Measurements from ENCODE around the gene SERPINB3.
"Not testable (repeated sequence)": the region's sequence is repeated elsewhere in the genome, so short reads cannot be mapped to it uniquely, and the experiment has no call there.

Gene SERPINB3

DNA sequence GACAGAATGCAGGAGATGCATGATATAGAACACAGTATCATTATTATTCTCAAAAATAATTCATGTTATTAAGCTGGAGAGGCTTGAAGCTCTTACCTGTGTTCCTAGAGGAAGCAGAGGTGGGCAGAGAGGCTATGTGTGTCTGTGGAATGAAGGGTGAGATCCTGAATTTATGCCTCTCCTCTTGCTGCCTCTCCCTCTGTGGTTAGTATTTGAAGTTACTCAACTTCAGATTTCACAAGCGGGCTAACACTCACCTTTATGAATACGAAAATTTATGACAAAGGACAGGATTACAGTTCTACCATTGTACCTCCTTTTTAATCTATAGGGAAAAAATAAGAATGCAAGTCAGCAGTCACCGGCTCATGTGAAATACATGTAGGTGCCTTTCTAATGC, at the start of gene SERPINB3:
Gene SERPINB3 (minus strand): TSS at position 144 of the 400 bp plus-strand sequence. CDS start 677 bp downstream, outside the sequence.
- not testable (repeated sequence) for H3K27me3 ChIP-seq (ENCODE audit: insufficient read depth, low read length); H3K4me3 ChIP-seq (ENCODE audit: low read length); H3K9me3 ChIP-seq (ENCODE audit: insufficient read depth, low read depth, low read length); H3K27ac ChIP-seq (ENCODE audit: low read length); H3K9ac ChIP-seq (ENCODE audit: low read depth, low read length); H3K4me1 ChIP-seq (ENCODE audit: insufficient read depth, low read length); H3K36me3 ChIP-seq (ENCODE audit: insufficient read depth, low read depth, low read length)

DNA sequence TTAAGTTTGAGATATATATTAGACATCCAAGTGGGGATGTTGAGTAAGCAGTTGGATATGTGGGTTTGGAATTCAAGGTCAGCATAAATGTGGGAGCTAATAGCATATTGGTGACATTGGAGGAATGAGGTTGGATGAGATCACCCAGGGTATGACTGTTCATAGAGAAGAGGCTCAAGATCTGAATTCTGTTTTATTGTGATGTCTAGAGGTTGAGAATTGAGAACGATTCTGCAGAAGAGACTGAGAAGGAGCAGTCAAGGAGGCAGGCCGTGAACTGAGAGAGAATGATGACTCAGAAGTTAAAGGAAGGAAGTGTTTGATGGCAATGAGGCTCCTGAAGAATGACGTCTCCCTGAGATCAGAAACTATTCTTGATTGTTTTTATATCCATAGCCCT, 47.0 kb upstream of the SERPINB3 start:
- H3K36me3 ChIP-seq (ENCODE audit: insufficient read depth, low read depth, low read length), result no peaks in the 10 kb centered on the region

DNA sequence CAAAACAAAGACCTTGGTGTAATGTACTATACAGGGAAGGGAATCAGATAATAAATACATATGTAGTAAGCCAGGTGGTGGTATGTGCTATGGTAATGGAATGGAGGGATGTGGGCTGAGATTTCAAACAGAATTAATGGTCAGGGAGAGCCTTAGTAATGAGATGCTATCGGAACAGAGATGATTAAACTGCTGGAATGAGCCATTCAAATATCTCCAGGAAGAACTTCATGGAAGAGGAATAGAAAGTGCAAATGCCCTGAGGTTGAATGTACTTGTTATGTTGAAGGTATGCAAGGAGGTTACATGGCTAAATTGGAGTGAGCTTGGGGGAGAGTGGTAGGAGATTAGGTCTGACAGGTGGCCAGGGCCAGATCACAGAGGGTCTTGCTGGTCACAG, 46.1 kb upstream of the SERPINB3 start:
- no peak overlapping the region for H3K9ac ChIP-seq (ENCODE audit: low read depth, low read length)
- no peaks in the 10 kb centered on the region for H3K27me3 ChIP-seq (ENCODE audit: insufficient read depth, low read length)
- H3K27ac ChIP-seq (ENCODE audit: low read length), result no peak overlapping the region
- no peaks in the 10 kb centered on the region for H3K36me3 ChIP-seq (ENCODE audit: insufficient read depth, low read depth, low read length)
- H3K4me1 ChIP-seq (ENCODE audit: insufficient read depth, low read length), result no peaks in the 10 kb centered on the region
- H3K4me3 ChIP-seq (ENCODE audit: low read length), result no peak overlapping the region
- peaks cover 2% of the 10 kb centered on the region for H3K9me3 ChIP-seq (ENCODE audit: insufficient read depth, low read depth, low read length)

More for the DNA sequence above, 47.0 kb upstream of the SERPINB3 start:
- Histone ChIP-seq H3K4me1 (ENCODE audit: insufficient read depth, low read length) (no peaks in the 10 kb centered on the region), H3K4me3 (ENCODE audit: low read length) (no peak overlapping the region), H3K9me3 (ENCODE audit: insufficient read depth, low read depth, low read length) (peaks cover 10% of the 10 kb centered on the region), H3K27me3 (ENCODE audit: insufficient read depth, low read length) (no peaks in the 10 kb centered on the region), H3K9ac (ENCODE audit: low read depth, low read length) (no peak overlapping the region), H3K27ac (ENCODE audit: low read length) (no peak overlapping the region)

DNA sequence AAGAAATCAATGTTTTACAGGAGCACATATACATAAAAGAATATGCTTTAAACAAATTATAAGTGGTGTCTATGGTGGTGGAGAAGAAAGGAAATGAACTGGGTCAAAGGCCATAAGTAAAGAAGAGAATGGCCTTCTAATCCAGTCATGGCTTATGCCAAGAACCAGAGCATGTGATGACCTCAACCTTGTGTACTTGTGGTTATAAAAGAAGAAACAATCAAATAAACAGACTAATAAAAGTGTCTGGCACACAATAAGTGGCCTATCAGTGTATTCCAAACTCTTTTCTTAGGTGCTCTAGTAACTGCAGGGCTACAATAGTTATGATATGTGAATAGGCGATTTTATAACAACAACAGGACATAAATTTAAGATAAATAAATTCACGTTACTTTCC, 43.7 kb upstream of the SERPINB3 start:
- Histone ChIP-seq H3K27ac (ENCODE audit: low read length) (no peak overlapping the region), H3K4me3 (ENCODE audit: low read length) (no peak overlapping the region), H3K9ac (ENCODE audit: low read depth, low read length) (no peak overlapping the region), H3K36me3 (ENCODE audit: insufficient read depth, low read depth, low read length) (no peaks in the 10 kb centered on the region), H3K9me3 (ENCODE audit: insufficient read depth, low read depth, low read length) (no peaks in the 10 kb centered on the region; the same call in 1 of the 2 replicates), H3K4me1 (ENCODE audit: insufficient read depth, low read length) (no peaks in the 10 kb centered on the region), H3K27me3 (ENCODE audit: insufficient read depth, low read length) (no peaks in the 10 kb centered on the region)

DNA sequence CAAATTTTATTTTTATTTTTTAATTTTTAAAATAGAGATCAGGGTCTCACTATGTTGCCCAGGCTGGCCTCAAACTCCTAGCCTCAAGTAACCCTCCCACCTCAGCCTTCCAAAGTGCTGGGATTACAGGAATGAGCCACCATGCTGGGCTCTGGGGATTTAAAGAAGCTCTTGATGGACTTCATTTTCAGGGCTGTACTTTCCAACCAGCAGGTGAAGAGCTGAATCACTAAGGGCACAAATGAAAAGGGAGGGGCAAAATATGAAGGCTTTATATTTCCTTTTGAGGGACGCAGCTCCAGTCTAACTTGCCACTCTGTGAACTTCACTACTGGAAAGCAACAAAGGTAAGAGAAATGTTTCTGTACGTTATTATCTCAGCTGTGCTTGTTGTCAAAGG, 41.0 kb upstream of the SERPINB3 start, which contains the start of gene SERPINB11:
Gene SERPINB11 (plus strand): TSS at position 301 of the 400 bp plus-strand sequence. CDS start 7,234 bp downstream, outside the sequence.
- Histone ChIP-seq H3K9me3 (ENCODE audit: insufficient read depth, low read depth, low read length) (no peaks in the 10 kb centered on the region), H3K36me3 (ENCODE audit: insufficient read depth, low read depth, low read length) (no peaks in the 10 kb centered on the region), H3K4me1 (ENCODE audit: insufficient read depth, low read length) (no peaks in the 10 kb centered on the region), H3K4me3 (ENCODE audit: low read length) (no peak within 1 kb of the TSS), H3K27me3 (ENCODE audit: insufficient read depth, low read length) (no peaks in the 10 kb centered on the region), H3K9ac (ENCODE audit: low read depth, low read length) (no peak within 1 kb of the TSS), H3K27ac (ENCODE audit: low read length) (no peak within 1 kb of the TSS)

DNA sequence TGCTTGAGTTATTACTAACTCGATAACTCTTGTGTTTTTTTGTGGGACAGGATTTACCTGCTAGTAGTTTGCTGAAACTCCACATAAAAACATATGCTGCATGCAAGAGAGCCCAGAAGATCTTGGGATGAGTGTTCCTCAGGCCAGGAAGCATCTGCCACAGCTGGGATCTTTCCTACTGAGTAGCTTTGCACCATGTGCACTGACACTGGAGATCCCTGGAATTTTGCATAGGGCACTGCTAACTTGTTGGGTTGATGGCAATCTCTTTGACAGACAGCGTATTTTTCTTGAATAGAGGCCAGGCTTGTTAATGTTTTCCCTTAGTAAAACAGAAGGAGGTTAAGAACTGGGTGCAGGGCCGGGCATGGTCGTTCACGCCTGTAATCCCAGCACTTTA, 40.3 kb upstream of the SERPINB3 start:
- H3K4me3 ChIP-seq (ENCODE audit: low read length), result no peak overlapping the region
- H3K27ac ChIP-seq (ENCODE audit: low read length), result no peak overlapping the region
- H3K27me3 ChIP-seq (ENCODE audit: insufficient read depth, low read length), result no peaks in the 10 kb centered on the region
- H3K9me3 ChIP-seq (ENCODE audit: insufficient read depth, low read depth, low read length), result no peaks in the 10 kb centered on the region
- no peak overlapping the region for H3K9ac ChIP-seq (ENCODE audit: low read depth, low read length)
- H3K36me3 ChIP-seq (ENCODE audit: insufficient read depth, low read depth, low read length), result no peaks in the 10 kb centered on the region
- H3K4me1 ChIP-seq (ENCODE audit: insufficient read depth, low read length), result no peaks in the 10 kb centered on the region

DNA sequence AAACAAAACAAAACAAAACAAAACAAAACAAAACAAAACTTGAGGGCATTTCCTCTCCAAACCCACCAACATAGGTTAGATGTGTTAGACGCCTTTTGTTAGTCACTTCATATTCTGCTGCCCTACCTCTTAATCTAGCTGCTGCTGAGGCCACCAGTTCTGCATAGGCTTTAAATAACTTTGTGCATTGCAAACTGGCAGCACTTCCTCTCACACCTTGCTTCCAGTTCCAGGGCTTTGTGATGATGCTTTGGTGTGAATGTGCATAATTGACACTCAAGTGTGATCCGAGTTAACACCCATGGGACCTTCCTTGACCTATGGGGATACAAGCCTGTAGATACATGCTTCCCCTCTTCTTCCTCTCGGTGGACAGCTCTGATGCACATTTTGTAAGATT, 38.8 kb upstream of the SERPINB3 start:
- Histone ChIP-seq H3K9ac (ENCODE audit: low read depth, low read length) (no peak overlapping the region), H3K4me3 (ENCODE audit: low read length) (no peak overlapping the region), H3K27me3 (ENCODE audit: insufficient read depth, low read length) (no peaks in the 10 kb centered on the region), H3K36me3 (ENCODE audit: insufficient read depth, low read depth, low read length) (no peaks in the 10 kb centered on the region), H3K4me1 (ENCODE audit: insufficient read depth, low read length) (no peaks in the 10 kb centered on the region), H3K27ac (ENCODE audit: low read length) (no peak overlapping the region), H3K9me3 (ENCODE audit: insufficient read depth, low read depth, low read length) (no peaks in the 10 kb centered on the region)

DNA sequence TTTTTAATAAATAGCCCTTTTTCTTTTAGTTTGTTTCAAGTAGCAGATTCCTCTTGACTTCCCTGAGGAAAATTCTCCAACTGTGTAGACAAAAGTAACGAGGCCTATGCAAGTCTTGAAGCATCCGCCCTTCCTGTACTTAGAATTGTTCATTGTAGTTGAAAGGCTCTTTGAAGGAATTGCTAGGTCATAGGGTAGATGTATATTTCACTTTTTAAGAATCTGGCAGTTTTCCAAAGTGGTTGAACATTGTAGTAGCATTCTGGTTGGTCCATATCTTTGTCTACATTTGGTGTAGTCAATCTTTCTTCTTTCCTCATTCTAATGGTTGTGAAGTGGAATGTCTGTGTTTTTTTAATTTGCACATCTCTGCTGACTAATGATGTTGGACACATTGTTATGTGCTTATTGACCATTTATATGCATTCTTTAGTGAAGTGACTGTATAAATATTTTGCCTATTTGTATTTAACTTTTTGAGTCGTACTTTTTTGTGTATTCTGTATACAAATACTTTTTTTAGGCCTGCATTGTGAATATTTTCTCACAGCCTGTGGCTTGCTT, 35.5 kb upstream of the SERPINB3 start:
- Histone ChIP-seq H3K4me3 (ENCODE audit: low read length) (no peak overlapping the region), H3K4me1 (ENCODE audit: insufficient read depth, low read length) (no peaks in the 10 kb centered on the region), H3K9ac (ENCODE audit: low read depth, low read length) (no peak overlapping the region), H3K9me3 (ENCODE audit: insufficient read depth, low read depth, low read length) (no peaks in the 10 kb centered on the region), H3K27ac (ENCODE audit: low read length) (no peak overlapping the region), H3K36me3 (ENCODE audit: insufficient read depth, low read depth, low read length) (no peaks in the 10 kb centered on the region), H3K27me3 (ENCODE audit: insufficient read depth, low read length) (no peaks in the 10 kb centered on the region)

DNA sequence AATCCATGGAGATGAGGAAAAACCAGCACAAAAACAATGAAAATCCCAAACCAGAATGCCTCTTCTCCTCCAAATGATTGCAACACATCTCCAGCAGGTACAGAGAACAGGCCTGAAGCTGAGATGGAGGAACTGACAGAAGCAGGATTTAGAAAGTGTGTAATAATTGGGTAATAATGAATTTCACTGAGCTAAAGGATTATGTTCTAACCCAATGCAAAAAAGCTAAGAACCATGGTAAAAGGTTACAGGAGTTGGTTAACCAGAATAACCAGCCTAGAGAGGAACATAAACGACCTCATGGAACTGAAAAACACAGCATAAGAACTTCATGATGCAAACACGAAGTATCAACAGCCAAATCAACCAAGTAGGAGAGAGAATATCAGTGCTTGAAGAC, 27.4 kb upstream of the SERPINB3 start:
- Histone ChIP-seq H3K9ac (ENCODE audit: low read depth, low read length) (no peak overlapping the region), H3K27ac (ENCODE audit: low read length) (no peak overlapping the region), H3K27me3 (ENCODE audit: insufficient read depth, low read length) (no peaks in the 10 kb centered on the region), H3K9me3 (ENCODE audit: insufficient read depth, low read depth, low read length) (peaks cover 2% of the 10 kb centered on the region; the same call in 1 of the 2 replicates), H3K4me3 (ENCODE audit: low read length) (no peak overlapping the region), H3K4me1 (ENCODE audit: insufficient read depth, low read length) (peaks cover 7% of the 10 kb centered on the region), H3K36me3 (ENCODE audit: insufficient read depth, low read depth, low read length) (no peaks in the 10 kb centered on the region)

DNA sequence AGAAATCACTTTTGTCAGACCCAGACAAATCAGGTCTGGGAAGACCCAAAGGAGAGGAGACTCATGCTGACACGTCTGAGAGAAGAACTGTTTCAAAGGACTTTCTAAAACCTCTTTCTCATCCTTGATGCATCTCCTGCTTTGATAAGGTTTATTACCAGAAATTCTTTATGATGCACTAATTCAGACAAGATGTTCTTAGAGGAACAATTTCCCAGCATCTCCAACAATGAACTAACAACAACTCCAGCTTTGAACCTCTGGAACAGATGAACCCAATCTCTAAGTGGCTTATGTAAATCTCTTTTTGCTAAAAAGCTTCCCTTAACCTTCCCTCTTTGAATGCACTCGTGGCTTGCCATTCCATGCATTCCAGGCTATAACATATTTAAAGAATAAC, 25.2 kb upstream of the SERPINB3 start:
- Histone ChIP-seq H3K9ac (ENCODE audit: low read depth, low read length) (no peak overlapping the region), H3K4me3 (ENCODE audit: low read length) (no peak overlapping the region), H3K27me3 (ENCODE audit: insufficient read depth, low read length) (no peaks in the 10 kb centered on the region), H3K4me1 (ENCODE audit: insufficient read depth, low read length) (peaks cover 17% of the 10 kb centered on the region), H3K9me3 (ENCODE audit: insufficient read depth, low read depth, low read length) (peaks cover 2% of the 10 kb centered on the region; the same call in 1 of the 2 replicates), H3K36me3 (ENCODE audit: insufficient read depth, low read depth, low read length) (no peaks in the 10 kb centered on the region), H3K27ac (ENCODE audit: low read length) (no peak overlapping the region)

DNA sequence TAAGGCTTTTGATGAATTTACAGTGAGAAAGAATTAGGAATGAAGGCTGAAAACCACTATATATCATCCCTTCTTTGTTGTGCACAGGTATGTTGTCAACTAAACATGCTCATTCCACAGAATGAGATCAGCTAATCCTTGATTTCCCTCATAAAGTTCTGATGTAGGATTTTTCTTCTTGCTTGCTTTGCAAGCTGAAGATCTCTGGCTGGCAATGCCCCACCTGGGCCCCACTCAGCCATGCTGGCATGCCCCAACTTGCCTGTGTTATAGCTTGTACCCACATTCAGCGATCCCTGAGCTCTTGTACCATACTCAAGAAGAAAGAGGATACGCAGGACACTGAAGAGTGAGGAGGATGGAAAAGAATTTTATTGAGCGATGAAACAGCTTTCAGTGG, 23.0 kb upstream of the SERPINB3 start:
- H3K27me3 ChIP-seq (ENCODE audit: insufficient read depth, low read length), result no peaks in the 10 kb centered on the region
- H3K4me3 ChIP-seq (ENCODE audit: low read length), result no peak overlapping the region
- H3K4me1 ChIP-seq (ENCODE audit: insufficient read depth, low read length), result peaks cover 17% of the 10 kb centered on the region
- no peaks in the 10 kb centered on the region for H3K36me3 ChIP-seq (ENCODE audit: insufficient read depth, low read depth, low read length)
- no peak overlapping the region for H3K27ac ChIP-seq (ENCODE audit: low read length)
- H3K9me3 ChIP-seq (ENCODE audit: insufficient read depth, low read depth, low read length), result peaks cover 2% of the 10 kb centered on the region; the same call in 1 of the 2 replicates
- H3K9ac ChIP-seq (ENCODE audit: low read depth, low read length), result no peak overlapping the region

DNA sequence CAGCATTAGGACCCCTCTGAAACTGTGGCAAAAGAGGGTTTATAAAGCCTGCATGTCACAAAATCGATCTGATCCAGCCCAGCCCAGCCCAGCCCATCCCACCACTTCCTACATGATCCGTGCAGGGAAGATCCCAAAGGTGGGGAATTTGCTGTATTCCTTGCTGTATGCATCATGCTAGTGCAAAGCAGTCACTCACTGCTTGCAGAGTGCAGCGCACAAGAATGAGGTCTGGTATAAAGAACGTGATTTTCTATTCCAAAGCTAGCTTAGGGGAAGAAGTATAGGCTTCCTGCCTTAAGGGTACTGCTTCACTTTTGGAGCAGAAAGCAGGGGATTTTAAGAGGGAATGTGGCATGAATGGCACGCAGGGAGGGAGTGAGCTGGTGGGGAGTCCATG, 22.2 kb upstream of the SERPINB3 start:
- no peak overlapping the region for H3K27ac ChIP-seq (ENCODE audit: low read length)
- H3K9ac ChIP-seq (ENCODE audit: low read depth, low read length), result no peak overlapping the region
- no peaks in the 10 kb centered on the region for H3K36me3 ChIP-seq (ENCODE audit: insufficient read depth, low read depth, low read length)

More for the DNA sequence above, 22.2 kb upstream of the SERPINB3 start:
- H3K9me3 ChIP-seq (ENCODE audit: insufficient read depth, low read depth, low read length), result no peaks in the 10 kb centered on the region
- no peaks in the 10 kb centered on the region for H3K27me3 ChIP-seq (ENCODE audit: insufficient read depth, low read length)
- H3K4me3 ChIP-seq (ENCODE audit: low read length), result no peak overlapping the region; the same call in 1 of the 2 replicates
- H3K4me1 ChIP-seq (ENCODE audit: insufficient read depth, low read length), result peaks cover 17% of the 10 kb centered on the region

Measured in iPS-20b (cell line).